ENCODE data around the gene WDR6.

WDR6 gene

GRCh38 chr3:49027634-49028033 lies 20.4 kb downstream of the WDR6 start:
- DNase-seq (ENCODE audit: low read depth): no peak

- no peak for DNase-seq (ENCODE audit: low read depth)
Observed at GRCh38 chr3:49028298-49028672, 21.1 kb downstream of the WDR6 start.

DNA sequence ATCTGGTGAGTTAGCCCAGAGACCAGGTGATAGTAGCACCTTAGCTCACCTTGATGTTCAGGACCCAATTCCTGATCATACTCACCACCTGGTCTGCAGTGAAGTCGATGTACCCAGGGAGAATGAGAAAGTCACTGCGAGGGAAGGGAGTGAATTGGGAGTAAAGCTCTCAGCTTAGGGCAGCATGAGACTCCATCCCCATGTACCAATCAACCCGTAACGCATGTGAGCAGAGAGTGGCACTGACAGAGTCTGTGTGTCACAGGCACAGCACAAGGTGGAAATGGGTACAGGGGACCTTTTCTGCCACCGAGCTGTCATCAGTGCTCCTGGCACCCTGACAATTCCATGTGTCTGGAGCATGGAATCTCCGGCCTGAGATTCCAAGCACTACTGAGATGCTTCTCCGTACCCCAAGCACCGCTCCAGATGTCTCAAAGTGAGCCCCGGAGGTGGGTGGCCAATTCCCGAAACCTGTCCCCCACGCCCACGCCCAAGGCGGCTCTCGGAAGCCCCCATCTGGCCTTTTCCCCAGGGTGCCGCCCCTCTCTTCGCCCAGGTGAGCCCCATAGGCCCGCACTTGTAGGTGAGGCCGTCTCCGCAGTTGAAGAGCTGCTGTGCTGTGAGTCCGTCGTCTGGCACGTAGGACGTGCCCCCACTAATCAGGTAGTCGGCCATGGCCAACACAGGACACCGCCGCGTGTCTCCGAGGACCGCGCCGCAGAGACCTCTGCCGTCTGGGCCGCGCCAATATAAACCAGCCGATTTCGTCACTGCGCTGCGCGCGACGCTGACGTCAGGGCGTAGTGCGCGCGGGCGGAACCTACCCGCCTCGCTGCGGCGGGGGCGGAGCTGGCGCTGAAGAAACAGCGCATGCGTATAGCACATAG lies 21.7 kb downstream of the WDR6 start, which contains the start of gene IMPDH2:
Gene IMPDH2 (minus strand): TSS at position 726 of the 890 bp plus-strand sequence. CDS start 48 bp downstream, at position 678.
- DNase-seq (ENCODE audit: low read depth): peak; percentile 89

- no peak for DNase-seq (ENCODE audit: low read depth)
Observed at GRCh38 chr3:49029563-49029884, 22.3 kb downstream of the WDR6 start.

GRCh38 chr3:49030321-49030720 lies 23.1 kb downstream of the WDR6 start:
- DNase-seq (ENCODE audit: low read depth): no peak

GRCh38 chr3:49032646-49033304 lies 25.6 kb downstream of the WDR6 start:
- DNase-seq (ENCODE audit: low read depth): no peak

- no peak for DNase-seq (ENCODE audit: low read depth)
Observed at GRCh38 chr3:49034650-49035049, 27.5 kb downstream of the WDR6 start.

DNA sequence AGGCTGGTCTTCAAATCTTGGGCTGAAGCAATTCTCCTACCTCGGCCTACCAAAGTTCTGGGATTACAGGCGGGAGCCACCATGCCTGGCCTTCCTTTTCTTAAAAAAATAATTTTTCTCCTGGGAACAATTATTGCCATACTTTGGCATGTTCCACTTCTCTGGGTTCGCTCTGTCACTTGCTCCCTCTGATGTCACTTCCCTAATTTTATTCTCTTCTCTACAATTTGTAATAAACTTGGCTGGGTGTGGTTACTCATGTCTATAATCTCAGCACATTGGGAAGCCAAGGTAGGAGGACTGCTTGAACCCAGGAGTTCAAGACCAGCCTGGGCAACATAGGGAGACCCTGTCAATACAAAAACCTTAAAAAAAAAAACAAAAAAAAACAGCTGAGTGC lies 28.1 kb downstream of the WDR6 start:
- no peak for DNase-seq (ENCODE audit: low read depth)

- DNase-seq (ENCODE audit: low read depth): no peak
Observed at GRCh38 chr3:49053543-49053942, 46.4 kb downstream of the WDR6 start.

GRCh38 chr3:49054344-49054862 lies 47.2 kb downstream of the WDR6 start:
- DNase-seq (ENCODE audit: low read depth): no peak

- no peak for DNase-seq (ENCODE audit: low read depth)
Observed at GRCh38 chr3:49057268-49057667, 50.1 kb downstream of the WDR6 start.

DNA sequence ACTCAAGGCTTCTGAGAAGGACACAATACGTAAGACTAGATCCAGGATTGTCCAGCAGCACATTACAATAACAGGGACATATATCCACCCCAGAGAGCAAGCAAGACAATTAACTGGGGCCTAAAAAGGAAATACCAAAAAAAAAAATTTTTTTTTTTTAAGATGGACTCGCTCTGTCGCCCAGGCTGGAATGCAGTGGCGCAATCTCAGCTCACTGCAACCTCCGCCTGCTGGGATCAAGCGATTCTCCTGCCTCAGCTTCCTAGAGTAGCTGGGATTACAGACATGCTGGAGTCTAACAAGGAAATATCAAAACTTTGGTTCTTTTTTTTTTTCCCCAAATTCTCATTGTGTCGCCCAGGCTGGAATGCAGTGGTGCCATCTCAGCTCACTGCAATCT lies 50.8 kb downstream of the WDR6 start:
- DNase-seq (ENCODE audit: low read depth): no peak

Data from activated T-cell treated with anti-CD3 and anti-CD28 coated beads for 24 hours (primary cell).